M059J (cell line): Measurements from ENCODE around the gene ARPP19. TPM values are rescaled to one million over a fixed set of nuclear protein-coding genes. Genes with fewer than 3 reads are reported as not detected.
"Not testable (repeated sequence)": the region's sequence is repeated elsewhere in the genome, so short reads cannot be mapped to it uniquely, and the experiment has no call there.

Source experiments
- DNase-seq: peaks from one replicate; pipeline ENCODE4 v3.0.0-alpha.2; 2012; ENCODE audit warnings: low read depth
- total RNA-seq: library from RNA; depleted of rRNA; stranded (reverse); fragments of >200 nt; shearing (Covaris generic); gene quantifications from 2 replicates; pipeline ENCODE4 v1.2.3, GENCODE V29; 2014; rRNA removed

ARPP19 gene
- 133 and 137 TPM in 2 replicates for total RNA-seq

GRCh38 chr15:52568601-52569585 lies at the start of gene ARPP19:
Gene ARPP19, minus strand, starts transcription at chr15:52569030. Its CDS starts 138 bp downstream, at chr15:52568892.
- DNase-seq: peak; percentile 92

GRCh38 chr15:52617026-52617425 lies 48.2 kb upstream of the ARPP19 start:
- no peak for DNase-seq

GRCh38 chr15:52615302-52615701 lies 46.5 kb upstream of the ARPP19 start:
- no peak for DNase-seq

- DNase-seq: no peak
These were observed 40.8 kb upstream of the ARPP19 start for GRCh38 chr15:52609593-52609992.

GRCh38 chr15:52584414-52584813 lies 15.6 kb upstream of the ARPP19 start:
- no peak for DNase-seq

GRCh38 chr15:52579852-52580251 lies 11.0 kb upstream of the ARPP19 start:
- no peak for DNase-seq

- no peak for DNase-seq
These were observed 7.9 kb upstream of the ARPP19 start for GRCh38 chr15:52576692-52577091.

- not testable (repeated sequence) for DNase-seq
These were observed 6.7 kb upstream of the ARPP19 start for GRCh38 chr15:52575573-52575972.

GRCh38 chr15:52575072-52575471 lies 6.2 kb upstream of the ARPP19 start:
- no peak for DNase-seq

GRCh38 chr15:52574623-52575022 lies 5.8 kb upstream of the ARPP19 start:
- not testable (repeated sequence) for DNase-seq

GRCh38 chr15:52567871-52568600 lies 794 bp downstream of the ARPP19 start:
- DNase-seq: peak; percentile 53

GRCh38 chr15:52566889-52567288 lies 1.9 kb downstream of the ARPP19 start:
- DNase-seq: no peak

GRCh38 chr15:52565417-52566358 lies 3.1 kb downstream of the ARPP19 start:
- DNase-seq: peak; percentile 49

- DNase-seq: no peak
These were observed 5.2 kb downstream of the ARPP19 start for GRCh38 chr15:52563501-52564060.

GRCh38 chr15:52559575-52559974 lies 9.3 kb downstream of the ARPP19 start:
- DNase-seq: peak; percentile 23

GRCh38 chr15:52559022-52559421 lies 9.8 kb downstream of the ARPP19 start:
- DNase-seq: no peak

- peak; percentile 84 for DNase-seq
These were observed 10.6 kb downstream of the ARPP19 start for GRCh38 chr15:52558196-52558595.

GRCh38 chr15:52557274-52557641 lies 11.6 kb downstream of the ARPP19 start:
- no peak for DNase-seq

GRCh38 chr15:52556524-52557273 lies 12.1 kb downstream of the ARPP19 start:
- no peak for DNase-seq

GRCh38 chr15:52552303-52552702 lies 16.5 kb downstream of the ARPP19 start:
- no peak for DNase-seq
